GM18507 (cell line): ENCODE results near the gene HOXD3.

Source experiments
- DNase-seq: peaks from one replicate; pipeline ENCODE4 v3.0.0; 2011; ENCODE audit warnings: low read depth; ENCODE audit not compliant: insufficient read length; ENCODE audit errors: extremely low spot score
- FAIRE-seq: peaks from 2 replicates; lab custom pipeline; 2011; peaks lifted over from hg19 to GRCh38; lab: Jason Lieb, UNC

Gene HOXD3

GRCh38 chr2:176156807-176157498, at the start of gene HOXD3:
TSS of gene HOXD3 (plus strand) at chr2:176157307. CDS start at chr2:176169115, 11,808 bp downstream.
- no peak for DNase-seq
- FAIRE-seq = no peak

GRCh38 chr2:176107731-176108181, 49.4 kb upstream of the HOXD3 start:
- FAIRE-seq (no peak), DNase-seq (no peak)

- no peak for DNase-seq
- no peak for FAIRE-seq
These were observed 47.8 kb upstream of the HOXD3 start for GRCh38 chr2:176109192-176109901.

GRCh38 chr2:176109946-176110345, 47.2 kb upstream of the HOXD3 start:
- DNase-seq (no peak), FAIRE-seq (no peak)

GRCh38 chr2:176110415-176111308, 46.4 kb upstream of the HOXD3 start:
- no peak for FAIRE-seq
- DNase-seq = no peak

GRCh38 chr2:176111309-176111663, 45.8 kb upstream of the HOXD3 start:
- FAIRE-seq (peak; percentile 50), DNase-seq (no peak)

GRCh38 chr2:176111846-176112374, 45.2 kb upstream of the HOXD3 start:
- no peak for FAIRE-seq

GRCh38 chr2:176112375-176113302, 44.5 kb upstream of the HOXD3 start:
- DNase-seq (no peak), FAIRE-seq (no peak)

More at GRCh38 chr2:176111846-176112374, 45.2 kb upstream of the HOXD3 start:
- no peak for DNase-seq

- no peak for DNase-seq
These were observed 42.8 kb upstream of the HOXD3 start for GRCh38 chr2:176114120-176114929.

GRCh38 chr2:176114930-176115625, 42.0 kb upstream of the HOXD3 start:
- DNase-seq (no peak), FAIRE-seq (no peak)

More at GRCh38 chr2:176114120-176114929, 42.8 kb upstream of the HOXD3 start:
- FAIRE-seq = no peak

GRCh38 chr2:176115883-176116813, 41.0 kb upstream of the HOXD3 start, which contains the start of gene HOXD10:
TSS of gene HOXD10 (plus strand) at chr2:176116778. CDS start at chr2:176116834, 56 bp downstream.
- DNase-seq (no peak), FAIRE-seq (no peak)

GRCh38 chr2:176117162-176117822, 39.8 kb upstream of the HOXD3 start:
- FAIRE-seq (no peak), DNase-seq (no peak)

GRCh38 chr2:176117823-176118371, 39.2 kb upstream of the HOXD3 start:
- DNase-seq = no peak
- FAIRE-seq = no peak

GRCh38 chr2:176118601-176119339, 38.3 kb upstream of the HOXD3 start:
- DNase-seq = no peak
- peak; percentile 73 for FAIRE-seq
